ENCODE results near the gene PLCB4. TPM values are rescaled to one million over a fixed set of nuclear protein-coding genes. Genes with fewer than 3 reads are reported as not detected.

The PLCB4 gene
- total RNA-seq, 1 experiment from 2014 or later: 10.1 TPM

- H4K5ac ChIP-seq (ENCODE audit: insufficient read length, low read depth, low read length): no peak overlapping the region
- no peaks in the 10 kb centered on the region for H3K79me1 ChIP-seq (ENCODE audit: insufficient read depth, low read depth, low read length, poor library complexity, severe bottlenecking)
- no CpG with 5 or more reads among the region's 3 CpGs for WGBS (ENCODE audit: extremely low coverage, insufficient read length, low lambda C conversion rate)
- no peak overlapping the region for H3K56ac ChIP-seq (ENCODE audit: insufficient read length, low read depth, low read length)
- Mint-ChIP-seq H3K36me3 (ENCODE audit: insufficient read depth in 1 of 3, low read depth in 3 of 3) (no peaks in the 10 kb centered on the region; a peak in 1 of 7 replicates), H3K4me3 (peak overlapping the region in 1 of 2 experiments; percentile 4; a peak in 2 of 5 replicates), H3K9me3 (no peaks in the 10 kb centered on the region), H3K27ac (peak overlapping the region; percentile 3 to 90 (median 22); a peak in 3 of 7 replicates), H3K27me3 (ENCODE audit: low read depth) (no peaks in the 10 kb centered on the region), H3K4me1 (peaks cover 50 to 51% of the 10 kb centered on the region in 2 experiments)
- no peak overlapping the region for H3K27ac ChIP-seq (ENCODE audit: insufficient read length, low read depth, low read length)
- H2BK12ac ChIP-seq (ENCODE audit: insufficient read length, low read depth, low read length): no peak overlapping the region
- H2BK15ac ChIP-seq (ENCODE audit: low read depth, low read length): no peak overlapping the region
- H3K9me3 ChIP-seq (ENCODE audit: control insufficient read depth, low read depth, low read length): no peaks in the 10 kb centered on the region
- H3K23me2 ChIP-seq (ENCODE audit: insufficient read length, low read depth, low read length, poor library complexity, severe bottlenecking): peaks cover 8% of the 10 kb centered on the region
- H3K79me2 ChIP-seq (ENCODE audit: insufficient read depth, low read length): no peaks in the 10 kb centered on the region; the same call in 1 of the 2 replicates
- H2AK5ac ChIP-seq (ENCODE audit: insufficient read length, low read length): no peak overlapping the region
- H2BK5ac ChIP-seq (ENCODE audit: insufficient read length, low read length): no peak overlapping the region
- peaks cover 9% of the 10 kb centered on the region; the same call in 1 of the 2 replicates for H3K4me1 ChIP-seq (ENCODE audit: insufficient read depth, low read length)
- H3K18ac ChIP-seq (ENCODE audit: insufficient read length, low read depth, low read length): no peak overlapping the region
- H4K91ac ChIP-seq (ENCODE audit: insufficient read length, low read depth, low read length): no peak overlapping the region
- H2BK20ac ChIP-seq (ENCODE audit: low read depth, low read length, poor library complexity, severe bottlenecking): no peak overlapping the region
- DNase-seq: no peak
- no peak overlapping the region for H2BK120ac ChIP-seq (ENCODE audit: low read depth, low read length, poor library complexity, severe bottlenecking)
- H3T11ph ChIP-seq (ENCODE audit: low read length): no peak overlapping the region
- no peak overlapping the region for H3K4ac ChIP-seq (ENCODE audit: low read depth, low read length)
- no peak overlapping the region for H2AFZ ChIP-seq (ENCODE audit: low read length)
- H3K4me2 ChIP-seq (ENCODE audit: insufficient read depth, insufficient read length, low read length): no peak overlapping the region
- H3K23ac ChIP-seq (ENCODE audit: insufficient read length, low read depth, low read length): no peak overlapping the region
- H3K27me3 ChIP-seq (ENCODE audit: insufficient read depth, low read length): no peaks in the 10 kb centered on the region
- no peak overlapping the region for H3K9ac ChIP-seq (ENCODE audit: extremely low read depth, insufficient read length, low read length)
- H4K8ac ChIP-seq (replicated peaks; ENCODE audit: insufficient read length, low read depth, low read length): no peak overlapping the region
- TF ChIP-seq CTCF (conservative IDR thresholded peaks at IDR 0.05): no peak
- no peaks in the 10 kb centered on the region for H4K20me1 ChIP-seq (ENCODE audit: control insufficient read depth, insufficient read depth, insufficient read length)
- H3K14ac ChIP-seq (ENCODE audit: insufficient read depth, low read length): no peak overlapping the region
These were observed 4.1 kb downstream of the PLCB4 start for GRCh38 chr20:9072861-9073500.
